Smooth muscle cell of the coronary artery (primary cell): Measurements from ENCODE around the gene TCHP. TPM values are rescaled to one million over a fixed set of nuclear protein-coding genes. Genes with fewer than 3 reads are reported as not detected.

Experiments used
- total RNA-seq: library from RNA; depleted of rRNA; stranded (reverse); fragments of >200 nt; gene quantifications from 2 replicates; pipeline ENCODE4 v1.2.3, GENCODE V29; 2014; ENCODE audit warnings: low replicate concordance

The TCHP gene, protein sequence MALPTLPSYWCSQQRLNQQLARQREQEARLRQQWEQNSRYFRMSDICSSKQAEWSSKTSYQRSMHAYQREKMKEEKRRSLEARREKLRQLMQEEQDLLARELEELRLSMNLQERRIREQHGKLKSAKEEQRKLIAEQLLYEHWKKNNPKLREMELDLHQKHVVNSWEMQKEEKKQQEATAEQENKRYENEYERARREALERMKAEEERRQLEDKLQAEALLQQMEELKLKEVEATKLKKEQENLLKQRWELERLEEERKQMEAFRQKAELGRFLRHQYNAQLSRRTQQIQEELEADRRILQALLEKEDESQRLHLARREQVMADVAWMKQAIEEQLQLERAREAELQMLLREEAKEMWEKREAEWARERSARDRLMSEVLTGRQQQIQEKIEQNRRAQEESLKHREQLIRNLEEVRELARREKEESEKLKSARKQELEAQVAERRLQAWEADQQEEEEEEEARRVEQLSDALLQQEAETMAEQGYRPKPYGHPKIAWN
- 5.6 and 16.6 TPM in 2 replicates for total RNA-seq

DNA sequence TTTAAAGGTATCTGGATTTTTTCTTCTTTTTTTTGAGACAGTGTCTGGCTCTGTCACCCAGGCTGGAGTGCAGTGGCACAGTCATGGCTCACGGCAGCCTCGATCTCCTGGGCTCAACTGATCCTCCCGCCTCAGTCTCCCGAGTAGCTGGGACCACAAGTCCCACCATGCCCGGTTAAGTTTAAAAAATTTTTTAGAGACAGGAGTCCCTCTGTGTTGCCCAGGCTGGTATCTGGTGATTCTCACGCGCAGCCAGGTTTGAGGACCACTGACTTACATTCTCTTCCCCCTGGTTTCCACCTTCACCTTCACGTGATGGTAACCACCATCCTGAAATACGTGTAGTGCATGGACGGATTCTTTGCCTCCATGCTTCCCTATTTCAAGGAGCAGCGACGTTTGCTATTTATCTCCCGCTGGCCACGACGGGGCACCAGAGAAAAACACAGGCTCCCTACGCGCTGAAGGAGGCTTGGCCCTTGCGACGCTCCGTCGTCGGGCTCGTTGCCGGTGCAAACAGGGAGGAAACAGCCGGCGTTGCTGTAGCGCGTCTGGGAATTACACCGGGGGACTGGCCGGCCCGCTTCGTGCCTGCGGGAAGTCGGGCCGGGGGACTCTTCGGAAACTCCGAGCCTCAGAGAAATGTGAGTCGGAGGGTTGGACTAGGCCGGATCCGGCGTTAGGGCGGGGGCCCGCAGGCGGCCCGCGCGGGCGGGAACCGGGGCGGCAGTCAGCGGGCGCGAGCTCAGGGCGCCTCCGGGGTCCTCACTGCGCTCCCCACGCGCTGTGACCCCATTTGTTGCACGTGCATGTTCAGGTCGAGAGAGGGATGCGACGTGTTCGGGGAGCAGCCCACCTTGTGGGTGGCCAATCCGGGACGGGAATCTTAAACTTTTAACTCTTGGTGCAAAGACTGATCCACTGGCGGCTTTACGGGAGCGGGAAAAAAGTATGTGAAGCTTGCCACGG, at the start of gene TCHP:
TCHP (plus strand) TSS at position 492 of the 969 bp plus-strand sequence. CDS start 2,753 bp downstream, outside the sequence.

DNA sequence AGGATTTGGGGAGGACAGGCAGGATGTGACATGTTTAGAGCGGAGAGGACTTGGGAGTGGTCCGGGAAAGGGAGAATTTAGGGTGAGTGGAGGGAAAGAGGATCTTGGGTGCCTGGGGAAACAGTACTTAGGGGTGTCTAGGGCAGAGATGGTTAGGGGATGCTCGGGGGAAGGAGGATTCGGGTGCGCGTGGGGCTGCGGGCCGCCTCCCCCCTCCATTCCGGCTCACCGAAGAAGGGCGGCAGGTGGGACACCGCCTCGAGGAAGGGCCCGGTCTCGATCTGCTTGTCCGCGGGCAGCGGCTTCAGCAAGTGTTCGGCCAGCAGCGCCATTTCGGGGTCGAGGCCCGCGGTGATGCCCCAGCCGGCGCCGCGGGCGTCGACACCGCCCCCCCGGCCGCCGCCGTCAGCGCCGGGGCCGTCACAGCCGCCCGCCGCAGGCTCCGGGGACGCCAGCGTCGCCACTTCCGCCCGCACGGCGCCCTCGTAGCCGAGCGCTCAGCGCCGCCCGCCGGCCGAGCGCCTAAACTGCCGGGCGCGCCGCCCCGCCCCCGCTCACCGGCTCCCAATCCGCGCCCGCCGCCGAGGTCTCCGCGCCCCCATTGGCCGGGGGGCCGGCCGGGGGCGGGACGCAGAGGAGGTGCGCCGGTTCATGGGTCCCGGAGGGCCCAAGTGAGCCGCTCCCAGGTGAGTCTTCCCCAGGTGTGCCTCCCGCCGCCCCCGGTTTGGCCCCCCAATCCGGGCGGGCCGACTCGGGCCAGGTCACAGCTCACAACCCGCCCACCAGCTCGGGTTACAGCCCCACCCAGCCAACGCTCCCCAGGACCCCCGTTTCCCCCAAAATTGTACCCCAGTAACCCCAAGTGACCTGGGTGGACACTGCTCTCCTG, 19.8 kb upstream of the TCHP start, which contains the start of gene GLTP:
GLTP (minus strand) TSS at position 499 of the 889 bp plus-strand sequence; CDS start at position 332, 167 bp downstream.

Other genes starting within 250 kb of the TCHP start
- 0.08 TPM in 1 of 2 replicates, not detected in the other for gene FAM222A, start 186.4 kb upstream of the TCHP start, total RNA-seq
- gene TRPV4, start 66.9 kb upstream of the TCHP start, total RNA-seq: 1.4 and 1.6 TPM in 2 replicates
- 58.4 and 70.8 TPM in 2 replicates for gene GLTP, start 19.7 kb upstream of the TCHP start, total RNA-seq
- 28.2 and 37.3 TPM in 2 replicates for gene GIT2, start 96.1 kb downstream of the TCHP start, total RNA-seq
- gene ANKRD13A, start 99.2 kb downstream of the TCHP start, total RNA-seq: 41.9 and 46.8 TPM in 2 replicates
- gene C12orf76, start 148.2 kb downstream of the TCHP start, total RNA-seq: 10.8 and 17.0 TPM in 2 replicates
- 9.4 and 11.2 TPM in 2 replicates for gene IFT81, start 224.1 kb downstream of the TCHP start, total RNA-seq